Activated naive CD8-positive, alpha-beta T cell treated with anti-CD3 and anti-CD28 coated beads, Interleukin-2, amount 50 U/mL, for 24 hours (primary cell): ENCODE results near the gene CLASP2.
"Not testable (repeated sequence)": the region's sequence is repeated elsewhere in the genome, so short reads cannot be mapped to it uniquely, and the experiment has no call there.

ENCODE experiments used
- ATAC-seq: fragments of 150-1000 bp; cut with Tn5 transposase; one replicate; pipeline ENCODE4 v1.10.0; 2021
- DNase-seq: peaks from one replicate; pipeline ENCODE4 v3.0.0; 2021
- H3K27ac Mint-ChIP-seq: one replicate; pipeline ENCODE4 v1.8.0; 2021; ENCODE audit warnings: mild to moderate bottlenecking, mixed read lengths
- H3K27me3 Mint-ChIP-seq: one replicate; pipeline ENCODE4 v1.8.0; 2021; ENCODE audit warnings: mixed read lengths
- H3K36me3 Mint-ChIP-seq: one replicate; pipeline ENCODE4 v1.8.0; 2021; ENCODE audit warnings: low read depth, mixed read lengths
- H3K4me1 Mint-ChIP-seq: one replicate; pipeline ENCODE4 v1.8.0; 2021; ENCODE audit warnings: mixed read lengths
- H3K4me3 Mint-ChIP-seq: one replicate; pipeline ENCODE4 v1.8.0; 2021; ENCODE audit warnings: mild to moderate bottlenecking, moderate library complexity, mixed read lengths
- H3K9me3 Mint-ChIP-seq: one replicate; pipeline ENCODE4 v1.8.0; 2021; ENCODE audit warnings: mixed read lengths

CLASP2 gene

GRCh38 chr3:33521736-33522135 lies 196.3 kb downstream of the CLASP2 start:
- H3K4me3 Mint-ChIP-seq, result no peak overlapping the region
- DNase-seq, result no peak
- H3K27ac Mint-ChIP-seq, result no peak overlapping the region
- peaks cover 11% of the 10 kb centered on the region for H3K9me3 Mint-ChIP-seq
- ATAC-seq, result no peak
- no peaks in the 10 kb centered on the region for H3K4me1 Mint-ChIP-seq
- peaks cover 53% of the 10 kb centered on the region for H3K36me3 Mint-ChIP-seq
- H3K27me3 Mint-ChIP-seq, result no peaks in the 10 kb centered on the region

GRCh38 chr3:33513262-33513863 lies 204.7 kb downstream of the CLASP2 start:
- Mint-ChIP-seq H3K4me1 (peaks cover 3% of the 10 kb centered on the region), H3K27ac (no peak overlapping the region)

GRCh38 chr3:33505027-33505426 lies 213.0 kb downstream of the CLASP2 start:
- Mint-ChIP-seq H3K27me3 (no peaks in the 10 kb centered on the region), H3K4me3 (no peak overlapping the region), H3K4me1 (no peaks in the 10 kb centered on the region), H3K36me3 (peaks cover 47% of the 10 kb centered on the region), H3K9me3 (no peaks in the 10 kb centered on the region), H3K27ac (no peak overlapping the region)
- ATAC-seq (no peak), DNase-seq (no peak)

More at GRCh38 chr3:33513262-33513863, 204.7 kb downstream of the CLASP2 start:
- Mint-ChIP-seq H3K9me3 (no peaks in the 10 kb centered on the region), H3K27me3 (no peaks in the 10 kb centered on the region), H3K4me3 (no peak overlapping the region), H3K36me3 (peaks cover 38% of the 10 kb centered on the region)
- DNase-seq (no peak), ATAC-seq (no peak)

GRCh38 chr3:33496449-33496848 lies 221.6 kb downstream of the CLASP2 start:
- Mint-ChIP-seq H3K27ac (no peak overlapping the region), H3K27me3 (no peaks in the 10 kb centered on the region), H3K9me3 (no peaks in the 10 kb centered on the region), H3K4me3 (no peak overlapping the region), H3K36me3 (peaks cover 28% of the 10 kb centered on the region), H3K4me1 (no peaks in the 10 kb centered on the region)
- DNase-seq (no peak), ATAC-seq (no peak)

GRCh38 chr3:33491721-33492120 lies 226.3 kb downstream of the CLASP2 start:
- Mint-ChIP-seq H3K4me1 (no peaks in the 10 kb centered on the region), H3K4me3 (no peak overlapping the region)
- no peak for ATAC-seq

GRCh38 chr3:33490641-33491241 lies 227.3 kb downstream of the CLASP2 start:
- Mint-ChIP-seq H3K4me3 (no peak overlapping the region), H3K36me3 (peaks cover 4% of the 10 kb centered on the region), H3K27ac (no peak overlapping the region), H3K9me3 (no peaks in the 10 kb centered on the region), H3K4me1 (no peaks in the 10 kb centered on the region), H3K27me3 (no peaks in the 10 kb centered on the region)
- ATAC-seq (no peak), DNase-seq (no peak)

More at GRCh38 chr3:33491721-33492120, 226.3 kb downstream of the CLASP2 start:
- Mint-ChIP-seq H3K27ac (no peak overlapping the region), H3K27me3 (no peaks in the 10 kb centered on the region), H3K36me3 (peaks cover 3% of the 10 kb centered on the region), H3K9me3 (no peaks in the 10 kb centered on the region)
- DNase-seq, result no peak

- Mint-ChIP-seq H3K4me1 (no peaks in the 10 kb centered on the region), H3K27me3 (no peaks in the 10 kb centered on the region), H3K27ac (no peak overlapping the region), H3K9me3 (no peaks in the 10 kb centered on the region), H3K4me3 (no peak overlapping the region), H3K36me3 (peaks cover 4% of the 10 kb centered on the region)
- ATAC-seq (no peak), DNase-seq (no peak)
Measured at GRCh38 chr3:33488683-33489082, 229.4 kb downstream of the CLASP2 start.

GRCh38 chr3:33488246-33488645 lies 229.8 kb downstream of the CLASP2 start:
- Mint-ChIP-seq H3K36me3 (peaks cover 4% of the 10 kb centered on the region), H3K4me1 (no peaks in the 10 kb centered on the region), H3K27ac (no peak overlapping the region), H3K27me3 (no peaks in the 10 kb centered on the region), H3K9me3 (no peaks in the 10 kb centered on the region), H3K4me3 (no peak overlapping the region)
- ATAC-seq (no peak), DNase-seq (no peak)

- H3K27ac Mint-ChIP-seq, result no peak overlapping the region
- no peaks in the 10 kb centered on the region for H3K27me3 Mint-ChIP-seq
- no peak for DNase-seq
- peaks cover 1% of the 10 kb centered on the region for H3K36me3 Mint-ChIP-seq
- H3K4me3 Mint-ChIP-seq, result no peak overlapping the region
- ATAC-seq, result no peak
- no peaks in the 10 kb centered on the region for H3K4me1 Mint-ChIP-seq
- no peaks in the 10 kb centered on the region for H3K9me3 Mint-ChIP-seq
Measured at GRCh38 chr3:33482111-33482521, 235.9 kb downstream of the CLASP2 start.

- Mint-ChIP-seq H3K4me3 (no peak overlapping the region), H3K27me3 (no peaks in the 10 kb centered on the region), H3K36me3 (no peaks in the 10 kb centered on the region), H3K27ac (no peak overlapping the region), H3K4me1 (no peaks in the 10 kb centered on the region), H3K9me3 (no peaks in the 10 kb centered on the region)
- no peak for DNase-seq
- no peak for ATAC-seq
Measured at GRCh38 chr3:33474896-33475295, 243.2 kb downstream of the CLASP2 start.

GRCh38 chr3:33473813-33474212 lies 244.2 kb downstream of the CLASP2 start:
- no peaks in the 10 kb centered on the region for H3K4me1 Mint-ChIP-seq

GRCh38 chr3:33467786-33468185 lies 250.3 kb downstream of the CLASP2 start:
- Mint-ChIP-seq H3K36me3 (peaks cover 3% of the 10 kb centered on the region), H3K4me1 (no peaks in the 10 kb centered on the region), H3K9me3 (peaks cover 4% of the 10 kb centered on the region), H3K27me3 (no peaks in the 10 kb centered on the region), H3K4me3 (no peak overlapping the region), H3K27ac (no peak overlapping the region)
- no peak for ATAC-seq
- no peak for DNase-seq

More at GRCh38 chr3:33473813-33474212, 244.2 kb downstream of the CLASP2 start:
- DNase-seq (no peak), ATAC-seq (no peak)
- no peaks in the 10 kb centered on the region for H3K36me3 Mint-ChIP-seq
- no peak overlapping the region for H3K27ac Mint-ChIP-seq
- H3K4me3 Mint-ChIP-seq, result no peak overlapping the region
- H3K9me3 Mint-ChIP-seq, result no peaks in the 10 kb centered on the region
- H3K27me3 Mint-ChIP-seq, result no peaks in the 10 kb centered on the region

GRCh38 chr3:33461097-33461496 lies 257.0 kb downstream of the CLASP2 start:
- Mint-ChIP-seq H3K4me3 (no peak overlapping the region), H3K27me3 (no peaks in the 10 kb centered on the region), H3K9me3 (peaks cover 8% of the 10 kb centered on the region), H3K4me1 (no peaks in the 10 kb centered on the region), H3K27ac (no peak overlapping the region), H3K36me3 (peaks cover 4% of the 10 kb centered on the region)
- DNase-seq, result no peak
- ATAC-seq, result no peak

GRCh38 chr3:33459577-33459976 lies 258.5 kb downstream of the CLASP2 start:
- not testable (repeated sequence) for H3K27me3 Mint-ChIP-seq, H3K36me3 Mint-ChIP-seq, DNase-seq, H3K4me1 Mint-ChIP-seq, ATAC-seq, H3K9me3 Mint-ChIP-seq, H3K27ac Mint-ChIP-seq, H3K4me3 Mint-ChIP-seq

- Mint-ChIP-seq H3K27me3 (no peaks in the 10 kb centered on the region), H3K27ac (no peak overlapping the region), H3K36me3 (peaks cover 11% of the 10 kb centered on the region), H3K9me3 (peaks cover 14% of the 10 kb centered on the region), H3K4me3 (no peak overlapping the region), H3K4me1 (peaks cover 5% of the 10 kb centered on the region)
- ATAC-seq (no peak), DNase-seq (no peak)
Measured at GRCh38 chr3:33458446-33458845, 259.6 kb downstream of the CLASP2 start.
